GM12865 (cell line): Measurements from ENCODE around the gene TTC22.

Source experiments
- DNase-seq: peaks from one replicate; pipeline ENCODE4 v3.0.0; 2010; ENCODE audit warnings: low read depth
- H3K4me3 ChIP-seq: 2 replicates; pipeline ENCODE4 v1.5.1; 2011; ENCODE audit warnings: mild to moderate bottlenecking, low read depth, low read length, control low read depth
- TF ChIP-seq, protein P1 (sequence below): IDR thresholded peaks from 2 replicates; pipeline ENCODE4 v1.5.1; 2011; ENCODE audit warnings: low read length, control low read depth, low read depth, inconsistent platforms; ENCODE audit not compliant: insufficient read depth; ENCODE audit errors: missing control alignments

The TTC22 gene

DNA sequence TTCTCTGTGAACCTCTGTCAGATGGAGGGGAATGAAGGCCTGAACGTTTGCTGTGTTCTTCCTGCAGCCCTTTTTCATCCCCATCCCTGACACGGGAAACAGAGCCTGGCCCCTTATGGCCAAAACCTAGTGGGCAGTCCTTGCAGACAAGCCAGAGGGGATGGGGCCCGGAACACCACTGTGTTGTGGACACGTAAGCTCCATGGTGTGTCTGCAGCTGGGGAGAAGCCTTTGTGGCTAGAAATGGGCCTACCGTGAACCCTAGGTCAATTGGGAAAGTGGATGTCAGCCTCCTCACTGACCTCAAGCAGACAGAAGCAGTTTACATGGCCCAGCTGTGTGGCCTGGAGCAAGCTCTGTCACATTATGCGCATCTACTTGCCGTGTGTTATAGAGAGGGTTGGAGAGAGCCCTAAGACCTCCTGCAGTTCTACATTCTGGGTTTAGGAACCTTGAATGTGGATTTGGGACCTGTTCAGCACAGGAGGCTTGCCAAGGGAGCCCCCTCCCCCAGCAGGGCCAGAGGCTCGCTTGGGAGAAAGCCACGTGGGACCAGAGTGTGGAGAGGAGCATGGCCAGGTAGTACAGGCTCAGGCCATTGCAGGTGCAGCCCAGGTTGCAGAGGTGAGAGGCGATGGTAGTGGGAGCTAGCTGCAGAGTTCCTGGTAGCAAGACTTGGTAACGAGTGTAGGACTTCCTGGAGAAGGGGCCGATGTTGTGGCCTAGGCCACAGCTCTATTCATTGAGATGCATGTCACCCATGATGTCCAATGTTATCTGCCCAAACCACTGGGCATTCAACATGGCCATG lies 57.5 kb downstream of the TTC22 start:
- no peak overlapping the region for H3K4me3 ChIP-seq
- TF ChIP-seq, protein P1, sequence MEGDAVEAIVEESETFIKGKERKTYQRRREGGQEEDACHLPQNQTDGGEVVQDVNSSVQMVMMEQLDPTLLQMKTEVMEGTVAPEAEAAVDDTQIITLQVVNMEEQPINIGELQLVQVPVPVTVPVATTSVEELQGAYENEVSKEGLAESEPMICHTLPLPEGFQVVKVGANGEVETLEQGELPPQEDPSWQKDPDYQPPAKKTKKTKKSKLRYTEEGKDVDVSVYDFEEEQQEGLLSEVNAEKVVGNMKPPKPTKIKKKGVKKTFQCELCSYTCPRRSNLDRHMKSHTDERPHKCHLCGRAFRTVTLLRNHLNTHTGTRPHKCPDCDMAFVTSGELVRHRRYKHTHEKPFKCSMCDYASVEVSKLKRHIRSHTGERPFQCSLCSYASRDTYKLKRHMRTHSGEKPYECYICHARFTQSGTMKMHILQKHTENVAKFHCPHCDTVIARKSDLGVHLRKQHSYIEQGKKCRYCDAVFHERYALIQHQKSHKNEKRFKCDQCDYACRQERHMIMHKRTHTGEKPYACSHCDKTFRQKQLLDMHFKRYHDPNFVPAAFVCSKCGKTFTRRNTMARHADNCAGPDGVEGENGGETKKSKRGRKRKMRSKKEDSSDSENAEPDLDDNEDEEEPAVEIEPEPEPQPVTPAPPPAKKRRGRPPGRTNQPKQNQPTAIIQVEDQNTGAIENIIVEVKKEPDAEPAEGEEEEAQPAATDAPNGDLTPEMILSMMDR: no peak
- DNase-seq: no peak

GRCh38 chr1:54742282-54742681 lies 58.8 kb downstream of the TTC22 start:
- H3K4me3 ChIP-seq: no peak overlapping the region
- DNase-seq: no peak
- TF ChIP-seq, protein P1: no peak

DNA sequence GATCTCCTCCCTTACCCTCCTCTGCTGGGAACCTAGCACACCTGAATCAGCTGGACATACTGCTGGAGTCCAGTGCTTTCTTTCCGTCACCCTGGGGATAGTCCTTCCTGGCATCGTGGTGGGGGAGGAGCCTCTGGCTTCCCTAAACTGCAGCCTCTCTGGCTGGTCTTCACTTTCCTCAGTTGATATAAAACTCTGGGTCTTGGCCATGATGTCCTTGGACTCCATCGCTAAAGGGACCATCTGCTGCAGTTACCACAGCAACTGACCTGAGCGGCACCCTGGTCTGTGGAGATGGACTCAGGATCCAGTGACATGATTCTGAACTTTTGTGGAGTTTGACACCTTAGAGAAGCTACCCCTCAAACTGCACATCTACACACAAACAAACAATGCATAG lies 59.6 kb downstream of the TTC22 start:
- TF ChIP-seq, protein P1: no peak
- no peak overlapping the region for H3K4me3 ChIP-seq
- DNase-seq: no peak

DNA sequence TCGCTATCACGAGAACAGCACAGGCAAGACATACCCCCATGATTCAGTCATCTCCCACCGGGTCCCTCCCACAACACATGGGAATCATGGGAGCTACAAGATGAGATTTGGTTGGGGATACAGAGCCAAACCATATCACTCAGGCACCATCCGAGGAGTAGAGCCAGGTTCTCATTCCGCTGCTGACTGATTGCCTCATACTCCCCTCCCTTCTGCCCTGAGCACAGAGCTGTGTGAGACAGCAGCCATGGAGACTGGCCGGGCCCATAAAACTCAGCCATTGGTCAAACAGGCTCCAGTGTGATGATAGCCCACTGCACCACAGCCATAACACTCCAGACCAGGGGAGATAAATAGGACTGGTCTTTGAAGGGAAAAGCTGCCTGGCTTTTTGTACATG lies 62.9 kb downstream of the TTC22 start:
- H3K4me3 ChIP-seq: no peak overlapping the region
- no peak for DNase-seq
- TF ChIP-seq, protein P1: no peak

DNA sequence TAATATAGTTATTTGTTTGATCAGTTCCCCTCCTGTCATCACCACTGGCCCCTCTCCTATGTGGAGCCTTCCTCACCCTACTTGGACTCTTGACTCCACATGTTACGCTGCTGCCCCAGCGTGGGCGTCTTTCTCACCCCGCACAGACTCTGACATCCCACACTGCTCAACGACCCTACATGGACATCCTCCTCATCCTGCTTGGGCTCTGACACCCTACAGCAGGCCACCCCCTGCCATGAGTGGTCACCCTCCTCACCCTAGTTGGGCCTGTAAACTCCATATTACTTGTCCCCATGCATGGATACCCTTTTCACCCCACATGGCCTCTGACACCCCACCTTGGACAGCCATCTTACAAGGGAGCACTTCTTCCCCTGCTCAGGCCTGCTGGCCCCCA lies 64.4 kb downstream of the TTC22 start:
- TF ChIP-seq, protein P1: no peak

More for the DNA sequence above, 64.4 kb downstream of the TTC22 start:
- no peak overlapping the region for H3K4me3 ChIP-seq
- no peak for DNase-seq
